ENCODE data around the gene PHLDA3. TPM values are rescaled to one million over a fixed set of nuclear protein-coding genes. Genes with fewer than 3 reads are reported as not detected.
A peak's percentile ranks its signal among the peaks of the same experiment; 100 is the strongest.

The PHLDA3 gene
- total and polyA plus RNA-seq, 2 donors (not counting 3 experiments of a cell fraction or from before 2014, with no cell fraction given): 21.4 to 29.5 TPM

DNA sequence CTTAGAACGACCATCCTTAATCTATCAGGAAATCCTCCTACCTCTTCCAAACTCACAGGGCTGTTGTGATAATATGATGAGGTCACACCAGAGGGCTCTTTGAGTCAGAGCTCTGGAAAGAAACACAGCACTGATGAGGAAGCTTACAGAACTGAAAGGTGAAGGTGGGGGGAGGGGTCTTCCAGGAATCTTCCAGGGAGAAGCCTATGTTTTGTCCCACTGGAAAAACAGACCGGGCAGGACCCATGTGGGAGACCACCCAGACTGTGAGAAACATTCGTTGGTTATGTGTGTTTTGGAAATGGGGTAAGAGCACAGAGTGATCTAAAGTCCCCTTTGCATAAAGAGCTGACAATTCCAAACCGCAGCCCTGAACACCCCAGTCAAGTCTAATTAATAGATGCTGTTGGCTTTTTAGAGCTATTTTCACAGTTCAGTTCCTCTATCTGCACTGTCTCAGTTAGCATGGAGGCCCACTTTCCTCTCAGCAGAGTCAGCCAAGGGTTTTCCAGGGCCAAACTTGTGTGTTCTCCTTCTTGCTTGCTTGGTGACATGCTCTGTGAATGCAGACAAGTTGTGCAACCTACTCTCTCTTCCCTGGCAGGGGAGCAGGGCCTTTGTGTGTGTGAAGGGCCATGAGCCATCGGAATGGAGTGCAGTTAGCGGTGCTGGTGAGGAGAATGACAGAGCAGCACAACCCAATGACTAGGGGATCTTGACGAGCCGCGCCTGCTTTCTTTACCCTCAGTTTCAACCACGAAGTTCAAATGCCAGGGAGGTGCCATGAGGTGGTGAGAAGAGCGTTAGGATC is 12.3 kb downstream of the PHLDA3 start:
- intact Hi-C loops (cut with micrococcal nuclease): no loop called here

More for the DNA sequence above, 12.3 kb downstream of the PHLDA3 start:
- DNase-seq (ENCODE audit: low read depth, low spot score): peak; percentile 47
- no peak overlapping the region for H3K4me3 ChIP-seq (replicated peaks in 1 of 3; ENCODE audit: insufficient read depth in 1 of 3, low read depth in 1 of 3, low read length in 3 of 3)
- dilution Hi-C loops (cut with MboI; ENCODE audit: extremely low pct_ligation_motif_present, low sequenced_read_pairs): no loop called here
- H3K9me1 ChIP-seq (replicated peaks; ENCODE audit: control insufficient read depth, extremely low read depth, insufficient read depth, low read length): no peaks in the 10 kb centered on the region
- CTCF ChIA-PET: interaction anchor here (0.7 to 7.9 kb wide), 6 partner anchors 9 to 56 kb away, joined by 3 to 40 read pairs (median 3); partner anchors contain the start of gene PHLDA3
- no peak for FAIRE-seq
- TF ChIP-seq POLR2A (IDR thresholded peaks at IDR 0.05; ENCODE audit: low read depth, low read length) (no peak), EZH2 (IDR thresholded peaks at IDR 0.05; ENCODE audit: borderline replicate concordance, low read depth, low read length, severe bottlenecking) (no peak), POLR2AphosphoS5 (IDR thresholded peaks at IDR 0.05; ENCODE audit: insufficient read depth, low read depth, low read length) (no peak), MAX (IDR thresholded peaks at IDR 0.05; ENCODE audit: insufficient read depth, insufficient read length) (no peak), GATA2 (IDR thresholded peaks at IDR 0.05; ENCODE audit: insufficient read depth, insufficient read length, low read depth, low read length) (peak; percentile 29), JUN (IDR thresholded peaks at IDR 0.05; ENCODE audit: borderline replicate concordance, insufficient read depth, insufficient read length, low read depth) (peak; percentile 15), FOS (IDR thresholded peaks at IDR 0.05; ENCODE audit: borderline replicate concordance, insufficient read depth, low read length) (peak; percentile 35), MYC (IDR thresholded peaks at IDR 0.05; ENCODE audit: low read depth, low read length) (no peak), CTCF (IDR thresholded peaks at IDR 0.05; ENCODE audit: extremely low read depth in 1 of 2, insufficient read depth in 1 of 2, low read depth in 1 of 2, low read length in 2 of 2) (no peak)
- no peak overlapping the region for H3K27ac ChIP-seq (ENCODE audit: insufficient read depth, low read depth, low read length)
- H3K9ac ChIP-seq (replicated peaks; ENCODE audit: extremely low read depth, insufficient read depth, low read length): no peak overlapping the region
- H3K27me3 ChIP-seq (ENCODE audit: control insufficient read depth in 2 of 2, insufficient read depth in 2 of 2, low read length in 2 of 2): no peaks in the 10 kb centered on the region
- H3K36me3 ChIP-seq (ENCODE audit: control insufficient read depth in 2 of 2, extremely low read depth in 1 of 2, insufficient read depth in 2 of 2, low read length in 2 of 2): no peaks in the 10 kb centered on the region
- no peaks in the 10 kb centered on the region for H3K79me2 ChIP-seq (ENCODE audit: control insufficient read depth, insufficient read depth, low read length)
- no peak overlapping the region for H3K4me2 ChIP-seq (ENCODE audit: insufficient read depth, low read length)
- BruUV-seq (replicated peaks): no TSS peak
- no peak overlapping the region for H2AFZ ChIP-seq (ENCODE audit: low read depth, low read length)
- no peaks in the 10 kb centered on the region for H4K20me1 ChIP-seq (replicated peaks; ENCODE audit: control insufficient read depth, extremely low read depth, insufficient read depth, low read length)
- POLR2A ChIA-PET: no interaction called here
- peaks cover 11% of the 10 kb centered on the region for H3K4me1 ChIP-seq (ENCODE audit: control insufficient read depth, extremely low read depth, insufficient read depth, low read length)
- no peaks in the 10 kb centered on the region for H3K9me3 ChIP-seq (replicated peaks; ENCODE audit: control insufficient read depth, insufficient read depth, low read length)
